Measurements from ENCODE around the gene MYCBPAP.

The MYCBPAP gene

GRCh38 chr17:50506298-50506697, 1.9 kb upstream of the MYCBPAP start:
- Histone ChIP-seq H3K9me2 (ENCODE audit: low read depth, low read length) (no peaks in the 10 kb centered on the region), H3K4me3 (ENCODE audit: low read depth, low read length, poor library complexity, severe bottlenecking) (no peak overlapping the region), H3K79me2 (ENCODE audit: insufficient read depth, low read length) (no peaks in the 10 kb centered on the region), H3K27me3 (ENCODE audit: insufficient read depth, low read length) (peaks cover 5% of the 10 kb centered on the region; the same call in 1 of the 2 replicates), H3K4me2 (ENCODE audit: low read length) (no peak overlapping the region), H3K4me1 (ENCODE audit: insufficient read depth, low read length, severe bottlenecking) (peaks cover 7% of the 10 kb centered on the region), H2AFZ (ENCODE audit: low read length) (no peak overlapping the region), H3K9me3 (ENCODE audit: low read length) (no peaks in the 10 kb centered on the region), H3F3A (ENCODE audit: insufficient read depth, low read length) (no peaks in the 10 kb centered on the region), H3K36me3 (ENCODE audit: insufficient read depth, low read length) (no peaks in the 10 kb centered on the region), H3K27ac (ENCODE audit: low read depth, low read length, poor library complexity, severe bottlenecking) (no peak overlapping the region), H4K20me1 (ENCODE audit: insufficient read depth, low read length) (no peaks in the 10 kb centered on the region), H3K9ac (ENCODE audit: low read length) (no peak overlapping the region)
- TF ChIP-seq EZH2 (IDR thresholded peaks at IDR 0.05; ENCODE audit: borderline replicate concordance, low read length), result no peak
- TF ChIP-seq CTCF (IDR thresholded peaks at IDR 0.05; ENCODE audit: low read length), result no peak

DNA sequence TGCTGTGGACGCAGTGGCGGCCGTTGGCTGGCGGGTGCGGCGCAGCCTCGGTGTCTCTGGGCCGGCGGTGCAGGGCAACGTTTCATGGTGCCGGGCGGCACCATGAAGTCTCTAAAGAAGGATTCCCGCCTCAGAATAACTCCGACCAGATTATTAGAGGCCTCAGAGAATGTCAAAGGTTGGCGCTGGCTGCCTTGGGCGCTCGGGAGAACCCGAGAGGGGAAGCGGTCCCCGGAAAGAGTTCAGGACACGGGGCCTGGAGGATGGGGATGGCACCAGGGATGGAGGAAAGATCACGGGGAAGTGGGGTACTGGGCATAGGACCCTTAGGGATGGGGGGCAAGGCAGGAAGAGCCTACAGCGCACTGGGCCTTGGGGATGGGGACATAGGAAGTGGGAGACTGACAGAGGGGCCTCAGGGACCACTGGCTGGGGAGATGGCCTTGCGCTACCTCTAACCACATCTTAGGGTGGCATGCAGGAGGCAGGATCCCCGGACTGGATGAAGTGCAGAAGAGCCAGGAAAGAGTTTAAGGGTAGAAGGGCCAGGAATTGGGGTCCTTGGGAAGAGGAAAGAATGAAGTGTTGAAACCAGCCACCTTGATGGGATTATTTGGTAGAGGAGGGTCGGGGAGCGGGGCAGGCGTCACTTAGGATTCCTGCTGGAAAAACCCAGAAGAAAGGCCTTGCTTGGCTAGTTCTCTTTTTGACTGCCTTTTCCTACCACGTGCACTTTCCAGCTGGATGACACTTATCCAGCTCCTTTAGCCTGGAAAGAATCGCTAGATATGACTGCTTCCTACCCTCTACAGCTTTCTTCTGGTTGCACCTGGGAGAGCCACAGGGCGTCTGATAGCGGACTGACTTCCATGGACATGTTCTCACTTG, 578 bp downstream of the MYCBPAP start:
- Histone ChIP-seq H3K4me3 (ENCODE audit: low read depth, low read length, poor library complexity, severe bottlenecking) (peak overlapping the region; percentile 54), H3K27ac (ENCODE audit: low read depth, low read length, poor library complexity, severe bottlenecking) (no peak overlapping the region), H3K79me2 (ENCODE audit: insufficient read depth, low read length) (no peaks in the 10 kb centered on the region), H3F3A (ENCODE audit: insufficient read depth, low read length) (no peaks in the 10 kb centered on the region), H2AFZ (ENCODE audit: low read length) (no peak overlapping the region), H3K4me1 (ENCODE audit: insufficient read depth, low read length, severe bottlenecking) (peaks cover 7% of the 10 kb centered on the region), H4K20me1 (ENCODE audit: insufficient read depth, low read length) (no peaks in the 10 kb centered on the region), H3K9me2 (ENCODE audit: low read depth, low read length) (no peaks in the 10 kb centered on the region), H3K9me3 (ENCODE audit: low read length) (no peaks in the 10 kb centered on the region), H3K27me3 (ENCODE audit: insufficient read depth, low read length) (peaks cover 10% of the 10 kb centered on the region; the same call in 1 of the 2 replicates), H3K36me3 (ENCODE audit: insufficient read depth, low read length) (no peaks in the 10 kb centered on the region), H3K4me2 (ENCODE audit: low read length) (peak overlapping the region; percentile 63), H3K9ac (ENCODE audit: low read length) (peak overlapping the region; percentile 24)
- TF ChIP-seq CTCF (IDR thresholded peaks at IDR 0.05; ENCODE audit: low read length) (no peak; the same call in 1 of the 2 replicates), EZH2 (IDR thresholded peaks at IDR 0.05; ENCODE audit: borderline replicate concordance, low read length) (no peak)

- no peaks in the 10 kb centered on the region for H3F3A ChIP-seq (ENCODE audit: insufficient read depth, low read length)
- no peak overlapping the region for H3K9ac ChIP-seq (ENCODE audit: low read length)
- no peak overlapping the region for H3K4me3 ChIP-seq (ENCODE audit: low read depth, low read length, poor library complexity, severe bottlenecking)
- H3K79me2 ChIP-seq (ENCODE audit: insufficient read depth, low read length), result no peaks in the 10 kb centered on the region
- H3K27me3 ChIP-seq (ENCODE audit: insufficient read depth, low read length), result peaks cover 10% of the 10 kb centered on the region
- no peaks in the 10 kb centered on the region for H3K36me3 ChIP-seq (ENCODE audit: insufficient read depth, low read length)
- no peaks in the 10 kb centered on the region for H4K20me1 ChIP-seq (ENCODE audit: insufficient read depth, low read length)
- no peaks in the 10 kb centered on the region for H3K9me2 ChIP-seq (ENCODE audit: low read depth, low read length)
- TF ChIP-seq EZH2 (IDR thresholded peaks at IDR 0.05; ENCODE audit: borderline replicate concordance, low read length) (no peak), CTCF (IDR thresholded peaks at IDR 0.05; ENCODE audit: low read length) (no peak)
- peaks cover 7% of the 10 kb centered on the region for H3K4me1 ChIP-seq (ENCODE audit: insufficient read depth, low read length, severe bottlenecking)
- no peaks in the 10 kb centered on the region for H3K9me3 ChIP-seq (ENCODE audit: low read length)
- H3K4me2 ChIP-seq (ENCODE audit: low read length), result no peak overlapping the region
- no peak overlapping the region for H2AFZ ChIP-seq (ENCODE audit: low read length)
- H3K27ac ChIP-seq (ENCODE audit: low read depth, low read length, poor library complexity, severe bottlenecking), result no peak overlapping the region
Measured at GRCh38 chr17:50511058-50511457, 2.8 kb downstream of the MYCBPAP start.
